A549 (cell line): ENCODE results near the gene NXPH3. TPM values are rescaled to one million over a fixed set of nuclear protein-coding genes. Genes with fewer than 3 reads are reported as not detected.

Experiments
- ATAC-seq, 2 experiments: fragments of 200-7000 bp in 1 of 2; fragments of >200 bp in 1 of 2; cut with Nextera tagmentation in 1 of 2; cut with Tn5 transposase in 1 of 2; 3 replicates each; pipeline versions ENCODE4 v1.8.0 to v1.9.1; 2018 to 2020; ENCODE audit warnings: mild to moderate bottlenecking in 1 of 2, moderate library complexity in 1 of 2
- CTCF ChIA-PET: fragments of 300-600 bp; sonication (Branson Sonifier 250); formaldehyde crosslinking; extraction: SDS; loops from one replicate; lab custom pipeline; 2021; ENCODE audit warnings: antibody characterized with exemption, inconsistent platforms; lab: Yijun Ruan, JAX
- POLR2A ChIA-PET: fragments of 350-600 bp; formaldehyde crosslinking; extraction: SDS; loops from one replicate; lab custom pipeline; 2021; ENCODE audit warnings: antibody characterized with exemption, inconsistent platforms; lab: Yijun Ruan, JAX
- DNase-seq, 2 experiments: peaks; one replicate each; pipeline versions ENCODE4 v3.0.0 to v3.0.0-alpha.2; 2011 to 2016; ENCODE audit warnings: low read depth in 1 of 2, low spot score in 1 of 2
- FAIRE-seq: peaks from 2 replicates; lab custom pipeline; 2011; peaks lifted over from hg19 to GRCh38; lab: Jason Lieb, UNC
- H3K27ac ChIP-seq, 2 experiments: fragments of >200 bp; sonication (Bioruptor Twin); formaldehyde crosslinking; 3 replicates each; pipeline ENCODE4 v1.5.1; 2016 to 2017
- H3K4me1 ChIP-seq: fragments of >200 bp; sonication (Bioruptor Twin); formaldehyde crosslinking; 3 replicates; pipeline ENCODE4 v1.6.1; 2016
- H3K4me2 ChIP-seq: fragments of >200 bp; sonication (Bioruptor Twin); formaldehyde crosslinking; 3 replicates; pipeline ENCODE4 v1.6.1; 2016
- H3K4me3 ChIP-seq: fragments of >200 bp; sonication (Bioruptor Twin); formaldehyde crosslinking; 3 replicates; pipeline ENCODE4 v1.5.1; 2016
- H3K9me3 ChIP-seq: fragments of >200 bp; sonication (Bioruptor Twin); formaldehyde crosslinking; 3 replicates; pipeline ENCODE4 v1.6.1; 2016
- CEBPB ChIP-seq, 2 experiments: fragments of >200 bp in 1 of 2; sonication (Bioruptor Twin) in 1 of 2; formaldehyde crosslinking in 1 of 2; IDR thresholded peaks; 2 replicates each; pipeline ENCODE4 v1.6.1; 2012 to 2016
- CHD2 ChIP-seq: fragments of 150-350 bp; IDR thresholded peaks from 2 replicates; pipeline ENCODE4 v1.6.1; 2014; ENCODE audit warnings: low read length; ENCODE audit not compliant: partially characterized antibody
- CHD4 ChIP-seq: fragments of 200-600 bp; sonication (generic); IDR thresholded peaks from 2 replicates; pipeline ENCODE4 v1.6.1; 2016; ENCODE audit warnings: antibody characterized with exemption, mild to moderate bottlenecking, borderline replicate concordance
- HOXA7 ChIP-seq: fragments of 250-450 bp; sonication (Bioruptor Pico); IDR thresholded peaks from 2 replicates; pipeline ENCODE4 v1.5.0; 2020; ENCODE audit warnings: mild to moderate bottlenecking, moderate library complexity
- HOXB13 ChIP-seq: fragments of 250-450 bp; sonication (Bioruptor Pico); IDR thresholded peaks from 2 replicates; pipeline ENCODE4 v1.5.0; 2020; ENCODE audit warnings: low read depth, mild to moderate bottlenecking, moderate library complexity
- JUN ChIP-seq, 2 experiments: fragments of >200 bp; sonication (Bioruptor Twin); formaldehyde crosslinking; IDR thresholded peaks; 2 replicates in 1 of 2; 3 replicates in 1 of 2; pipeline ENCODE4 v1.6.1; 2016 to 2017
- JUNB ChIP-seq: fragments of >200 bp; sonication (Bioruptor Twin); formaldehyde crosslinking; IDR thresholded peaks from 2 replicates; pipeline ENCODE4 v1.6.1; 2016
- KDM5A ChIP-seq: fragments of 200-600 bp; sonication (generic); IDR thresholded peaks from 2 replicates; pipeline ENCODE4 v1.6.1; 2016; ENCODE audit warnings: antibody characterized with exemption, mild to moderate bottlenecking
- MYC ChIP-seq: IDR thresholded peaks from 2 replicates; pipeline ENCODE4 v1.6.1; 2012; ENCODE audit warnings: mild to moderate bottlenecking, inconsistent platforms, low read length, improper control_type of control experiment, borderline replicate concordance
- NFE2L2 ChIP-seq: fragments of 150-350 bp; conservative IDR thresholded peaks from 2 replicates; pipeline ENCODE4 v1.6.1; 2014; ENCODE audit warnings: low read length
- RAD21 ChIP-seq, 2 experiments: fragments of >200 bp in 1 of 2; sonication (Bioruptor Twin) in 1 of 2; formaldehyde crosslinking in 1 of 2; IDR thresholded peaks in 1 of 2; conservative IDR thresholded peaks in 1 of 2; 2 replicates in 1 of 2; 3 replicates in 1 of 2; pipeline ENCODE4 v1.6.1; 2012 to 2018; ENCODE audit warnings: inconsistent platforms in 1 of 2
- SMC3 ChIP-seq: fragments of >200 bp; sonication (Bioruptor Twin); formaldehyde crosslinking; IDR thresholded peaks from 3 replicates; pipeline ENCODE4 v1.6.1; 2018; ENCODE audit warnings: inconsistent platforms
- ZNF302 ChIP-seq: fragments of 250-450 bp; sonication (Bioruptor Pico); IDR thresholded peaks from 2 replicates; pipeline ENCODE4 v1.9.0; 2021; ENCODE audit warnings: inconsistent platforms, mild to moderate bottlenecking, moderate library complexity
- ZSCAN20 ChIP-seq: fragments of 250-450 bp; sonication (Bioruptor Pico); IDR thresholded peaks from 2 replicates; pipeline ENCODE4 v1.8.0; 2022; ENCODE audit warnings: mild to moderate bottlenecking, moderate library complexity
- WGBS: methylation state at CpG from one replicate; pipeline ENCODE4 v1.1.6; 2017; ENCODE audit errors: missing lambda C conversion rate; 5-methylcytosine and 5-hydroxymethylcytosine counted together
- polyA plus RNA-seq, 4 experiments: library from polyadenylated mRNA; depleted of rRNA in 3 of 4; stranded (reverse); fragments of >200 nt; fragmentation: RNase III in 1 of 4; extraction: RNeasy Plus Mini Kit Qiagen cat#74134 plus additional on column Dnase treatment in 1 of 4; gene quantifications; 2 replicates in 3 of 4; 3 replicates in 1 of 4; pipeline ENCODE4 v1.2.3, GENCODE V29; 2011 to 2017
- TF ChIP-seq, protein P1 (sequence below): fragments of 200-600 bp; sonication (generic); IDR thresholded peaks from 2 replicates; pipeline ENCODE4 v1.6.1; 2016; ENCODE audit warnings: antibody characterized with exemption, mild to moderate bottlenecking, moderate library complexity
- TF ChIP-seq, protein P2 (sequence below): fragments of 250-450 bp; sonication (Bioruptor Pico); IDR thresholded peaks from 2 replicates; pipeline ENCODE4 v1.5.0; 2020; ENCODE audit warnings: low read depth, mild to moderate bottlenecking, moderate library complexity
- TF ChIP-seq, protein P3 (sequence below): fragments of >200 bp; sonication (Bioruptor Twin); formaldehyde crosslinking; IDR thresholded peaks from 3 replicates; pipeline ENCODE4 v1.5.1; 2016
- TF ChIP-seq, protein P4 (sequence below): fragments of 450-650 bp; IDR thresholded peaks from 2 replicates; pipeline ENCODE4 v1.6.1; 2014; ENCODE audit warnings: antibody characterized with exemption

NXPH3 gene
- polyA plus RNA-seq, 2 of the 4 experiments (the other 2 are of a cell fraction): 0.12 to 0.30 TPM

- TF ChIP-seq, protein P1, sequence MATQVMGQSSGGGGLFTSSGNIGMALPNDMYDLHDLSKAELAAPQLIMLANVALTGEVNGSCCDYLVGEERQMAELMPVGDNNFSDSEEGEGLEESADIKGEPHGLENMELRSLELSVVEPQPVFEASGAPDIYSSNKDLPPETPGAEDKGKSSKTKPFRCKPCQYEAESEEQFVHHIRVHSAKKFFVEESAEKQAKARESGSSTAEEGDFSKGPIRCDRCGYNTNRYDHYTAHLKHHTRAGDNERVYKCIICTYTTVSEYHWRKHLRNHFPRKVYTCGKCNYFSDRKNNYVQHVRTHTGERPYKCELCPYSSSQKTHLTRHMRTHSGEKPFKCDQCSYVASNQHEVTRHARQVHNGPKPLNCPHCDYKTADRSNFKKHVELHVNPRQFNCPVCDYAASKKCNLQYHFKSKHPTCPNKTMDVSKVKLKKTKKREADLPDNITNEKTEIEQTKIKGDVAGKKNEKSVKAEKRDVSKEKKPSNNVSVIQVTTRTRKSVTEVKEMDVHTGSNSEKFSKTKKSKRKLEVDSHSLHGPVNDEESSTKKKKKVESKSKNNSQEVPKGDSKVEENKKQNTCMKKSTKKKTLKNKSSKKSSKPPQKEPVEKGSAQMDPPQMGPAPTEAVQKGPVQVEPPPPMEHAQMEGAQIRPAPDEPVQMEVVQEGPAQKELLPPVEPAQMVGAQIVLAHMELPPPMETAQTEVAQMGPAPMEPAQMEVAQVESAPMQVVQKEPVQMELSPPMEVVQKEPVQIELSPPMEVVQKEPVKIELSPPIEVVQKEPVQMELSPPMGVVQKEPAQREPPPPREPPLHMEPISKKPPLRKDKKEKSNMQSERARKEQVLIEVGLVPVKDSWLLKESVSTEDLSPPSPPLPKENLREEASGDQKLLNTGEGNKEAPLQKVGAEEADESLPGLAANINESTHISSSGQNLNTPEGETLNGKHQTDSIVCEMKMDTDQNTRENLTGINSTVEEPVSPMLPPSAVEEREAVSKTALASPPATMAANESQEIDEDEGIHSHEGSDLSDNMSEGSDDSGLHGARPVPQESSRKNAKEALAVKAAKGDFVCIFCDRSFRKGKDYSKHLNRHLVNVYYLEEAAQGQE: no peak
- TF ChIP-seq, protein P2, sequence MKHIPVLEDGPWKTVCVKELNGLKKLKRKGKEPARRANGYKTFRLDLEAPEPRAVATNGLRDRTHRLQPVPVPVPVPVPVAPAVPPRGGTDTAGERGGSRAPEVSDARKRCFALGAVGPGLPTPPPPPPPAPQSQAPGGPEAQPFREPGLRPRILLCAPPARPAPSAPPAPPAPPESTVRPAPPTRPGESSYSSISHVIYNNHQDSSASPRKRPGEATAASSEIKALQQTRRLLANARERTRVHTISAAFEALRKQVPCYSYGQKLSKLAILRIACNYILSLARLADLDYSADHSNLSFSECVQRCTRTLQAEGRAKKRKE (CRISPR knock-in tag): no peak
- TF ChIP-seq CHD2 (no peak), ZSCAN20 (CRISPR knock-in tag) (no peak), ZNF302 (CRISPR knock-in tag) (no peak), JUN (IDR thresholded peaks at IDR 0.05) (no peak), RAD21 (conservative IDR thresholded peaks at IDR 0.05 in 1 of 2, IDR thresholded peaks at IDR 0.05 in 1 of 2) (peak; percentile 97 to 98), CHD4 (no peak), HOXA7 (CRISPR knock-in tag) (no peak), MYC (peak; percentile 77; the same call in 1 of the 2 replicates), HOXB13 (CRISPR knock-in tag) (no peak), SMC3 (peak; percentile 94), JUNB (no peak), KDM5A (no peak)
- TF ChIP-seq, protein P3, sequence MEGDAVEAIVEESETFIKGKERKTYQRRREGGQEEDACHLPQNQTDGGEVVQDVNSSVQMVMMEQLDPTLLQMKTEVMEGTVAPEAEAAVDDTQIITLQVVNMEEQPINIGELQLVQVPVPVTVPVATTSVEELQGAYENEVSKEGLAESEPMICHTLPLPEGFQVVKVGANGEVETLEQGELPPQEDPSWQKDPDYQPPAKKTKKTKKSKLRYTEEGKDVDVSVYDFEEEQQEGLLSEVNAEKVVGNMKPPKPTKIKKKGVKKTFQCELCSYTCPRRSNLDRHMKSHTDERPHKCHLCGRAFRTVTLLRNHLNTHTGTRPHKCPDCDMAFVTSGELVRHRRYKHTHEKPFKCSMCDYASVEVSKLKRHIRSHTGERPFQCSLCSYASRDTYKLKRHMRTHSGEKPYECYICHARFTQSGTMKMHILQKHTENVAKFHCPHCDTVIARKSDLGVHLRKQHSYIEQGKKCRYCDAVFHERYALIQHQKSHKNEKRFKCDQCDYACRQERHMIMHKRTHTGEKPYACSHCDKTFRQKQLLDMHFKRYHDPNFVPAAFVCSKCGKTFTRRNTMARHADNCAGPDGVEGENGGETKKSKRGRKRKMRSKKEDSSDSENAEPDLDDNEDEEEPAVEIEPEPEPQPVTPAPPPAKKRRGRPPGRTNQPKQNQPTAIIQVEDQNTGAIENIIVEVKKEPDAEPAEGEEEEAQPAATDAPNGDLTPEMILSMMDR: peak; percentile 99
- TF ChIP-seq, protein P4, sequence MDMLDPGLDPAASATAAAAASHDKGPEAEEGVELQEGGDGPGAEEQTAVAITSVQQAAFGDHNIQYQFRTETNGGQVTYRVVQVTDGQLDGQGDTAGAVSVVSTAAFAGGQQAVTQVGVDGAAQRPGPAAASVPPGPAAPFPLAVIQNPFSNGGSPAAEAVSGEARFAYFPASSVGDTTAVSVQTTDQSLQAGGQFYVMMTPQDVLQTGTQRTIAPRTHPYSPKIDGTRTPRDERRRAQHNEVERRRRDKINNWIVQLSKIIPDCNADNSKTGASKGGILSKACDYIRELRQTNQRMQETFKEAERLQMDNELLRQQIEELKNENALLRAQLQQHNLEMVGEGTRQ: peak; percentile 26; the same call in 1 of the 2 replicates
- TF ChIP-seq, all 56 proteins: peak for 7
Observed at GRCh38 chr17:49556223-49556943, 19.3 kb upstream of the NXPH3 start (continued).

GRCh38 chr17:49557312-49558024 lies 18.2 kb upstream of the NXPH3 start:
- ChIA-PET CTCF (interaction anchor here (0.7 to 40.8 kb wide), 80 partner anchors 9 to 886 kb away, joined by 3 to 2008 read pairs (median 5); partner anchors contain the start of genes FAM117A, NGFR, NXPH3 and PHB1), POLR2A (interaction anchor here (0.6 kb wide), 2 partner anchors 89 to 129 kb away, joined by 3 to 10 read pairs; no protein-coding TSS in a partner anchor)
- no peak overlapping the region for H3K27ac ChIP-seq
- no peaks in the 10 kb centered on the region for H3K9me3 ChIP-seq
- WGBS: 12% methylated on average over 9 of the region's 9 CpGs
- DNase-seq (peak; percentile 72 to 81), ATAC-seq (peak; percentile 71 to 82), FAIRE-seq (no peak)
- 0 out of 3 replicates have a peak, but pooled peaks cover 3% of the 10 kb centered on the region for H3K4me1 ChIP-seq
- H3K4me2 ChIP-seq: no peak overlapping the region
- no peak overlapping the region for H3K4me3 ChIP-seq
- peak; percentile 32; the same call in 1 of the 3 replicates for TF ChIP-seq SMC3
- TF ChIP-seq CEBPB (IDR thresholded peaks at IDR 0.05): no peak
- TF ChIP-seq NFE2L2: no peak
- TF ChIP-seq, protein P4: no peak
- TF ChIP-seq JUN (IDR thresholded peaks at IDR 0.05): no peak
- TF ChIP-seq, protein P3: peak; percentile 78
- TF ChIP-seq RAD21 (conservative IDR thresholded peaks at IDR 0.05 in 1 of 2, IDR thresholded peaks at IDR 0.05 in 1 of 2): peak; percentile 66 to 71; a peak in 4 of 5 replicates
- no peak for TF ChIP-seq ZNF302 (CRISPR knock-in tag)
